Epithelial cell of proximal tubule (primary cell): ENCODE results near the gene STAT5A. TPM values are rescaled to one million over a fixed set of nuclear protein-coding genes. Genes with fewer than 3 reads are reported as not detected.

Experiments used
- DNase-seq: peaks from one replicate; pipeline ENCODE4 v3.0.0-alpha.2; 2011; ENCODE audit warnings: low read depth
- H3K4me3 ChIP-seq: 2 replicates; pipeline ENCODE4 v1.5.1; 2011; ENCODE audit warnings: low read depth, mild to moderate bottlenecking, low read length
- total RNA-seq: library from RNA; depleted of rRNA; stranded (reverse); fragments of >200 nt; gene quantifications from 2 replicates; pipeline ENCODE4 v1.2.3, GENCODE V29; 2015
- TF ChIP-seq, protein P1 (sequence below): conservative IDR thresholded peaks from 2 replicates; pipeline ENCODE4 v1.5.1; 2012; ENCODE audit warnings: low read depth, mild to moderate bottlenecking, low read length

The STAT5A gene
- total RNA-seq, 1 donor from 2014 or later = 11.3 TPM

DNA sequence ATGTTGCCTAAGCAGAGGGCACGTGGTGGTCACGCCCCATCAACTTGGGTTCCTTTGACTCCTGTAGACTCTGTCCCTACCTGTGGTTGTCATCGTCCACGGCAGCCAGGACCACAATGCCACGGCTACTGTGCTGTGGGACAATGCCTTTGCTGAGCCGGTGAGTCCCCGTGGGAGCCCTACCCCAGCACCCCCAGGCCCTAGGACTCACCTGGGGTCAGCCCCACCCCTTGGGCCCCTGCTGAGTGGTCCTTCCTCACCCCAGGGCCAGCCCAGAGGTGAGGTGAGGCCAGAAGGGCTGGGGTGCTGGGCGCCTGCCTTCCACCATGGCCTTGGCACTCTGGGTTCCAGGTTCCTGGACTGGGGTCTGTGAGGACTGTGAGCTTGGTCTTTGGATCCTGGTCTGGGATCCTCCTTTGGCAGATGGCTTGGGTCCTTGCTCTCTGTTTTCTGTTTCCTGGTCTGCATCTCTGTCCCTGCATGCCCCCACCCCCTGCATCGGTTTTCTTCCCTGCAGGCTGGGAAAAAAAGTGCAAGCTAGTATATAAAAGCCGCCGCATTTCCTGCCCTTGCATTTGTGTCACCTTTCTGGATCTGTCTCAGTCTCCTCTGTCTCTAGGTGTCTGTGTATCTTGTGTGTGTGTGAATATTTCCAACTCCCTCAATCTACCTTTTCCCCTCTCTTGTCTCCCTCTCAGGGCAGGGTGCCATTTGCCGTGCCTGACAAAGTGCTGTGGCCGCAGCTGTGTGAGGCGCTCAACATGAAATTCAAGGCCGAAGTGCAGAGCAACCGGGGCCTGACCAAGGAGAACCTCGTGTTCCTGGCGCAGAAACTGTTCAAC, 17.5 kb downstream of the STAT5A start:
- no peak for DNase-seq
- TF ChIP-seq, protein P1, sequence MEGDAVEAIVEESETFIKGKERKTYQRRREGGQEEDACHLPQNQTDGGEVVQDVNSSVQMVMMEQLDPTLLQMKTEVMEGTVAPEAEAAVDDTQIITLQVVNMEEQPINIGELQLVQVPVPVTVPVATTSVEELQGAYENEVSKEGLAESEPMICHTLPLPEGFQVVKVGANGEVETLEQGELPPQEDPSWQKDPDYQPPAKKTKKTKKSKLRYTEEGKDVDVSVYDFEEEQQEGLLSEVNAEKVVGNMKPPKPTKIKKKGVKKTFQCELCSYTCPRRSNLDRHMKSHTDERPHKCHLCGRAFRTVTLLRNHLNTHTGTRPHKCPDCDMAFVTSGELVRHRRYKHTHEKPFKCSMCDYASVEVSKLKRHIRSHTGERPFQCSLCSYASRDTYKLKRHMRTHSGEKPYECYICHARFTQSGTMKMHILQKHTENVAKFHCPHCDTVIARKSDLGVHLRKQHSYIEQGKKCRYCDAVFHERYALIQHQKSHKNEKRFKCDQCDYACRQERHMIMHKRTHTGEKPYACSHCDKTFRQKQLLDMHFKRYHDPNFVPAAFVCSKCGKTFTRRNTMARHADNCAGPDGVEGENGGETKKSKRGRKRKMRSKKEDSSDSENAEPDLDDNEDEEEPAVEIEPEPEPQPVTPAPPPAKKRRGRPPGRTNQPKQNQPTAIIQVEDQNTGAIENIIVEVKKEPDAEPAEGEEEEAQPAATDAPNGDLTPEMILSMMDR = no peak
- H3K4me3 ChIP-seq = no peak overlapping the region

DNA sequence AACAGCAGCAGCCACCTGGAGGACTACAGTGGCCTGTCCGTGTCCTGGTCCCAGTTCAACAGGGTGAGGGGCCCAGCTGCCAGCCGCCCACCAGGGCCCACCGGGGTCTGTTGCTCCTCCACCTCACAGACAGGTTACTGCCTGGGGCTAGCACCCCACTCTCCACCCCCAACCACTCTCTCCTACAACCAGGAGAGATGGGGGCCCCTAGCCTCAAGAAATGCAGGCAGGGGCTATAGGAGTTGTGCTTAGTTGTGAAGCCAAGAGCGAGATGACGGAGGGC, 18.0 kb downstream of the STAT5A start:
- H3K4me3 ChIP-seq = no peak overlapping the region
- TF ChIP-seq, protein P1 = no peak
- no peak for DNase-seq

DNA sequence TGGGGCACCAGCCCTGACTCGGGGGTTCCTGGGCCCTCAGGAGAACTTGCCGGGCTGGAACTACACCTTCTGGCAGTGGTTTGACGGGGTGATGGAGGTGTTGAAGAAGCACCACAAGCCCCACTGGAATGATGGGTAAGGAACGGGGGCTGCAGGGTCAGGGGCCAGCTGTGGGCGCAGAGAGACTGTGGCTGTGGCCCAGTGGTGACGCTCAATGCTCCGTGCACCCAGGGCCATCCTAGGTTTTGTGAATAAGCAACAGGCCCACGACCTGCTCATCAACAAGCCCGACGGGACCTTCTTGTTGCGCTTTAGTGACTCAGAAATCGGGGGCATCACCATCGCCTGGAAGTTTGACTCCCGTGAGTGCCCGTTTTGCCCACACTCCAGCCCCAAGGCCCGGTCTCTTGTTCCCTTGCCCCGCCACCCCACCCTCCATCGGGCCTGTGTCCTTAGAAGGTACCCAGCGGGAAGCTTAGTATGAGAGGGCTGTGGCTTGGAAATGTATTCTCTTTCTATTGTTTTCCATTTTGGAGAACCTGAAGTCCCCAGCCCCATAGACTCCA, 19.1 kb downstream of the STAT5A start:
- H3K4me3 ChIP-seq = no peak overlapping the region
- TF ChIP-seq, protein P1 = no peak
- no peak for DNase-seq

DNA sequence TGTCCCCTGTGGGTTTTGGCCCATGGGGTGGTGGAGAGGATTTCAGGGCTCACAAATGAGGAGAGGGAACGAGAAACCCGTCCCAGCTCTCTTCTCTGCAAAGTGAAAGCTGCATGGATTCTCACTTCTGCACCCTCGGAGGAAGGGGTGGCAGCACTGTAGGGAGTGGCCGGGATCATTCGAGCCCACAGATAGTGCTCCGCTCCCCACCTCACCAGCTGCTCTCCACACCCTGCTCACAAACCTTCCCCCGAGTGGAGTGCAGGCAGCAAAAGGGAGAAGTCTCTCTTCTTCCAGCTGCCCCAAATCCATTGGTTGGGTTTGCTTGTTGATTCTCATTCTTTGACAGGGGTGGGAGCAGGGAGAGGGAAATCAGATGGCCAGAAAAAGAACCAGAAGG, 20.1 kb downstream of the STAT5A start:
- DNase-seq = no peak
- TF ChIP-seq, protein P1 = no peak
- no peak overlapping the region for H3K4me3 ChIP-seq

DNA sequence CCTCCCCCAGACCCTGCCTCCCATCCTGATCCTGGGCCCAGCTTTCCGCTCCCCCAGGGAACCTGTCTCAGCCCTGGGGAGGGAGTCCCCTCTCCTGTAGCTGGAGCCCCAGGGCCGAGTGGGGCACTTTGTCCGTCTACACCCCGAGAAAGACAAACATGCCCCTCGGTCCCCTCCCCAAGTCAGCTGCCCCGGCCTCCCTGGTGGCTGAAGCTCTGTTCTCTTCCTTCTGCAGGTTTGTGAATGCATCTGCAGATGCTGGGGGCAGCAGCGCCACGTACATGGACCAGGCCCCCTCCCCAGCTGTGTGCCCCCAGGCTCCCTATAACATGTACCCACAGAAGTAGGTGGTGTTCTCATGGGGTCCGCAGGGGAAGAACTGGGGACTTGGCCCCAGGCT, 20.8 kb downstream of the STAT5A start:
- TF ChIP-seq, protein P1 = no peak
- DNase-seq = no peak
- no peak overlapping the region for H3K4me3 ChIP-seq

DNA sequence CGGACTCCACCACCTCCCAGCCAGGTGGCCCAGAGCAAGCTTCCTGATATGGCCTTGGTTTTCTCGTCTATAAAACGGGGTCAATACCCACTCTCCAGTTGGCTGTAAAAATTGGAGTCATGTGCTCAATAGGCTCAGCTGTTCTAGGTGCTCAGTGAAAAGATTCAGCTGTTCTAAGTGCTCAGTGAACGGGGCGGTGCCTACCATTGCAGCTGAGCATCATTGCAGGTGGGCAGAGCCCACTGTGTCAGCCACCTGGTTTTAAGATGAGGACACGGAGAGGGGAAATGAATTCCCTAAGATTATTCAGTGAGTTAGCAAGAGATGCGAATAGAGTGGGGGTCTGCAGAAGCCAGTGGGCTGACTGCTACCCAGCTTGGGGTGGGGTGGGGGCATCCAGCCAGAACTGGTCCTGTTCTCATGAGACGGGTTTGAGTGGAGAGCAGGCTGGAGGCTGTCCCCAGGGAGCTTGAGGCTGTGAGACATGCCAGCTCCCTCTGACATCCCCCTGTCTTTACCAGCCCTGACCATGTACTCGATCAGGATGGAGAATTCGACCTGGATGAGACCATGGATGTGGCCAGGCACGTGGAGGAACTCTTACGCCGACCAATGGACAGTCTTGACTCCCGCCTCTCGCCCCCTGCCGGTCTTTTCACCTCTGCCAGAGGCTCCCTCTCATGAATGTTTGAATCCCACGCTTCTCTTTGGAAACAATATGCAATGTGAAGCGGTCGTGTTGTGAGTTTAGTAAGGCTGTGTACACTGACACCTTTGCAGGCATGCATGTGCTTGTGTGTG, 21.9 kb downstream of the STAT5A start:
- no peak for DNase-seq
- TF ChIP-seq, protein P1 = peak; percentile 12
- no peak overlapping the region for H3K4me3 ChIP-seq
